Osteoblast (primary cell): ENCODE measurements around the gene NEURL4. TPM values are rescaled to one million over a fixed set of nuclear protein-coding genes. Genes with fewer than 3 reads are reported as not detected.

Experiments used
- DNase-seq: peaks from one replicate; pipeline ENCODE4 v3.0.0; 2011; ENCODE audit warnings: low spot score, mixed read lengths; ENCODE audit not compliant: insufficient read length; ENCODE audit errors: missing footprints
- H2AFZ ChIP-seq: 2 replicates; pipeline ENCODE4 v1.6.0; 2011; ENCODE audit warnings: mild to moderate bottlenecking, low read length
- H3K27ac ChIP-seq: 2 replicates; pipeline ENCODE4 v1.5.1; 2011; ENCODE audit warnings: mild to moderate bottlenecking, low read depth, low read length, moderate library complexity
- H3K27me3 ChIP-seq: 2 replicates; pipeline ENCODE4 v1.6.0; 2012; ENCODE audit warnings: mild to moderate bottlenecking, control low read depth, inconsistent platforms, low read length, moderate library complexity; ENCODE audit not compliant: insufficient read depth
- H3K36me3 ChIP-seq: 2 replicates; pipeline ENCODE4 v1.5.1; 2011; ENCODE audit warnings: mild to moderate bottlenecking, low read length, control low read depth, moderate library complexity; ENCODE audit not compliant: insufficient read depth
- H3K4me1 ChIP-seq: 2 replicates; pipeline ENCODE4 v1.5.1; 2011; ENCODE audit warnings: mild to moderate bottlenecking, low read length, control low read depth, moderate library complexity; ENCODE audit not compliant: insufficient read depth
- H3K4me2 ChIP-seq: 2 replicates; pipeline ENCODE4 v1.6.0; 2011; ENCODE audit warnings: mild to moderate bottlenecking, low read length; ENCODE audit not compliant: insufficient read depth
- H3K4me3 ChIP-seq: fragments of 200-600 bp; sonication (generic); 3 replicates; pipeline ENCODE4 v1.5.1; 2012; ENCODE audit warnings: mild to moderate bottlenecking, low read length, inconsistent platforms; ENCODE audit not compliant: insufficient read depth
- H3K79me2 ChIP-seq: 2 replicates; pipeline ENCODE4 v1.6.0; 2012; ENCODE audit warnings: mild to moderate bottlenecking, low read length, control low read depth, inconsistent platforms; ENCODE audit not compliant: insufficient read depth
- H3K9me3 ChIP-seq: 2 replicates; pipeline ENCODE4 v1.5.1; 2011; ENCODE audit warnings: low read depth, low read length, control low read depth
- H4K20me1 ChIP-seq: 2 replicates; pipeline ENCODE4 v1.6.0; 2012; ENCODE audit warnings: mild to moderate bottlenecking, low read length, control low read depth; ENCODE audit not compliant: insufficient read depth
- CTCF ChIP-seq: IDR thresholded peaks from 2 replicates; pipeline ENCODE4 v1.5.1; 2011; ENCODE audit warnings: mild to moderate bottlenecking, low read depth, low read length, moderate library complexity; ENCODE audit errors: extremely low read depth
- total RNA-seq: library from RNA; depleted of rRNA; stranded (reverse); fragments of >200 nt; gene quantifications from 2 replicates; pipeline ENCODE4 v1.2.3, GENCODE V29; 2012

The NEURL4 gene
- total RNA-seq, 1 donor, result 18.8 TPM

- no peaks in the 10 kb centered on the region for H3K9me3 ChIP-seq
- H3K27ac ChIP-seq, result no peak overlapping the region
- TF ChIP-seq CTCF, result peak; percentile 74
- peak; percentile 100 for DNase-seq
- no peaks in the 10 kb centered on the region for H3K79me2 ChIP-seq
- peaks cover 34% of the 10 kb centered on the region for H3K27me3 ChIP-seq
- H2AFZ ChIP-seq, result peak overlapping the region; percentile 75
- H4K20me1 ChIP-seq, result peaks cover 3% of the 10 kb centered on the region
- H3K4me1 ChIP-seq, result peaks cover 3% of the 10 kb centered on the region
- peak overlapping the region; percentile 53 for H3K4me2 ChIP-seq
- peak overlapping the region; percentile 42 for H3K4me3 ChIP-seq
- H3K36me3 ChIP-seq, result no peaks in the 10 kb centered on the region
Observed at GRCh38 chr17:7296189-7296861, 32.8 kb downstream of the NEURL4 start.

- peak overlapping the region; percentile 64 for H3K4me2 ChIP-seq
Observed at GRCh38 chr17:7295230-7296180, 33.6 kb downstream of the NEURL4 start.

GRCh38 chr17:7294614-7295153, 34.5 kb downstream of the NEURL4 start, which contains the start of gene YBX2:
TSS of gene YBX2 (minus strand) at chr17:7294639. CDS start at chr17:7294500, 139 bp downstream.
- DNase-seq, result peak; percentile 95
- no peak within 1 kb of the TSS for H3K27ac ChIP-seq
- peaks cover 46% of the 10 kb centered on the region for H3K27me3 ChIP-seq
- peak within 1 kb of the TSS; percentile 64 for H3K4me2 ChIP-seq
- H3K4me3 ChIP-seq, result peak within 1 kb of the TSS; percentile 30
- H2AFZ ChIP-seq, result no peak within 1 kb of the TSS
- no peak for TF ChIP-seq CTCF
- no peaks in the 10 kb centered on the region for H3K36me3 ChIP-seq
- H4K20me1 ChIP-seq, result peaks cover 3% of the 10 kb centered on the region
- peaks cover 3% of the 10 kb centered on the region for H3K4me1 ChIP-seq
- no peaks in the 10 kb centered on the region for H3K9me3 ChIP-seq
- no peaks in the 10 kb centered on the region for H3K79me2 ChIP-seq

More at GRCh38 chr17:7295230-7296180, 33.6 kb downstream of the NEURL4 start:
- DNase-seq, result peak; percentile 59
- TF ChIP-seq CTCF, result no peak
- Histone ChIP-seq H3K79me2 (no peaks in the 10 kb centered on the region), H3K9me3 (no peaks in the 10 kb centered on the region), H3K36me3 (no peaks in the 10 kb centered on the region), H3K27me3 (peaks cover 42% of the 10 kb centered on the region), H3K4me1 (peaks cover 3% of the 10 kb centered on the region), H3K4me3 (no peak overlapping the region), H4K20me1 (peaks cover 3% of the 10 kb centered on the region), H3K27ac (no peak overlapping the region), H2AFZ (no peak overlapping the region)
